Islet precursor cell (in vitro differentiated cells): ENCODE results near the gene SNAPC2.
A peak's percentile ranks its signal among the peaks of the same experiment; 100 is the strongest.
"Not testable (repeated sequence)": the region's sequence is repeated elsewhere in the genome, so short reads cannot be mapped to it uniquely, and the experiment has no call there.

Experiments
- DNase-seq: peaks from one replicate; pipeline ENCODE4 v3.0.0-alpha.2; 2018

Gene SNAPC2

DNA sequence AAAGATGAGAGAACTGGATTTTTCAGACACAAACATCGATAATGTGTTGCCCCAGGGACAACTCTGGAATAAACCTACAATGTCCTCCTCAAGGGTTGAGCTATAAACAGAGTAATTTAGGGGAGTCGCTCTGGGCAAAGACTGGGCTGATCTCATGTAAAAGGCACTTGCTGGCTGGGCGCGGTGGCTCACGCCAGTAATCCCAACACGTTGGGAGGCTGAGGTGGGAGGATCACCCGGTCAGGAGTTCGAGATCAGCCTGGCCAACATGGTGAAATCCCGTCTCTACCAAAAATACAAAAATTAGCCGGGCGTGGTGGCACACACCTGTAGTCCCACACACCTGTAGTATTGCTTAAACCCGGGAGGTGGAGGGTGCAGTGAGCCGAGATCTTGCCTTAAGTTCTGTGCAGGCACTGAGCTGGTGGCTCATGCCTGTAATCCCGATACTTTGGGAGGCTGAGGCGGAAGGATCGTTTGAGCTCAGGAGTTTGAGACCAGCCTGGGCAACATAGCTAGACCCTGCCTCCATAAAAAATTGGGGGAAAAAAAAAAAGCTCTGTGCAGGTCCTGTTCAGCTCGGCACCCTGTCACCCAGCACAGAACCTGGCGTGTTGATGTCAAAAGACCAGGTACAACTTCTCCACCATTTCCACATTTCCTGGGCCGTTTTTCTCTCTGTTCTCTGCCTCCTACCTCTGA, 21.9 kb downstream of the SNAPC2 start:
- DNase-seq: no peak

DNA sequence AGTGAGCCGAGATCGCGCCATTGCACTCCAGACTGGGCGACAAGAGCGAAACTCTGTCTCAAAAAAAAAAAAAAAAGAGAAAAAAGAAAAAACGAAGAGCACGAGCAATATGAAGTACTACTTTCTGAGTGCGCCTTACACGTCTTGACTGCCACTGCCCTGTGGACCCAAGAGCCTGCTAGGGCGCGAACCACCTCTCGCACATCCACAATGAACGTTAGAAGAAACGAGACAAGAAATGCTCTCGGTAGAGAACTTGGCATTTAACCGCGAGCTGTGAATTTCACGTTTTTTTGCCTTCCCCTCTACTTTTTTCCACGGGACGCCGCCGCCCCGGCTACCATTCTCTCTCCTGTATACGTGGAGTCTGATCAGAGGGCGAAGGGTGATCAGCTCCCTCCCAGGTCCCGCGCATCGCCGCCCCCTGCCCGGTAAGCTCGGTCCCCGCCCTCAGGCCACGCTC, 22.9 kb downstream of the SNAPC2 start:
- no peak for DNase-seq

DNA sequence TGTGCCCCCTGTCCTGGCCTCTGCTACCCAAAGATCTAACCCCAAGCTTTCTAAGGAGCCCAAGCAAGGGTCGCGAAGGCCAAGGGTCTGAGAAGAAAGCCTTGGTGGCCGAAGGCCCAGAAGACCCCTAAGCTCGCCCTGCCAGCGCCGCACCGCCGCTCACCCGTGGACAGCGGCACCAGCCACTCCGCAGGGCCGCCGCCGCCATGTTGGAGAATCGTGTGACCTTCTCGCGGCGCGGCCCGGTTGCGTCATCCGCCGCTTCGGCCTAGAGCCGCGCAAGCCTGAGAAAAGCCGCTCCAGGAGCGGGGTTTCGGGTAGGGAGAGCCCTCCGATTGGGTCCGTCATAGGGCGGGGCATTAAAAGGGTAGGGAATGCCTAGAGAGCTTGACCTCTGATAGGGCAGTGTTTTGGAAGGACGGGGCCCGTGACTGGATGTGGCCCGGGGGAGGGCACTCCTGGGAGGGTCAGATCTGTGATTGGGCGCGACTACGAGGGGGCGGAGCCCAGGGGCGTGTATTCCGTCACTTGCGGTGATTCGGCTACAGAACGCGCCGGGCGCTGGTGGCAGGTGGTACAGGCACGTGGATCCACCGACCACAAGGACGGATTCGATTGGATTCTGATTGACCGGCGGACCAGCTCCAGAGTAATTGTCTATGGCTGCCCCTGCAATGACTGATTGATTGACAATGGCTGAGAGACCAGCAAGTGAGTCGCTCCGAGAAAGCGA, 23.5 kb downstream of the SNAPC2 start, which contains the start of gene TIMM44:
Gene TIMM44, minus strand, starts transcription at position 223 of the 733 bp plus-strand sequence. Its CDS starts 15 bp downstream, at position 208.
- peak; percentile 100 for DNase-seq

DNA sequence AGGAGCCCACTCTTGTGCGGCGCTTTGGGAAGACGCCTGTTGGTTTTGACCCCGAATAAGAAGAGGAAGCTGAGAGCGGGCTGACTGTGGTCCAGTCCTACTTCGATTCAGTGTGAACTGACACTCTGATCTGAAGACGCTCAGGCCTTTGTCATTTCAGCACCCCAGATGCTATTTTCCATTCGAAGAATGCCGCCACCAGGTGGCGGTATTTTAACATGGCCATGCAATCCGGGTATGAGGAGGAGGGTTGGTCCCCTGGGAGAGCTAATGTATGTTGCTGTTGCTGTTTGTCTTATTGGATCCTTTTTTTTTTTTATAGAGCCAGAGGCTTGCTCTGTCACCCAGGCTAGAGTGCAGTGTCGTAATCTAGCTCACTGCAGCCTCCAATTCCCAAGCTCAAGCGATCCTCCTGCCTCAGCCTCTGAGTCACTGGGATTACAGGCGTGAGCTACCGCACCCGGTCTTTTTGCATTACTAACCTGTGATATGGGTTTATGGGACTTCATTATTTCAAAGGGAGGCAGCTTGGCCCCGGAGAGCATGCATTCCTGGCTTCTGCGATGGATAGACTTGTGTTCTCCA, 24.1 kb downstream of the SNAPC2 start:
- peak; percentile 90 for DNase-seq

DNA sequence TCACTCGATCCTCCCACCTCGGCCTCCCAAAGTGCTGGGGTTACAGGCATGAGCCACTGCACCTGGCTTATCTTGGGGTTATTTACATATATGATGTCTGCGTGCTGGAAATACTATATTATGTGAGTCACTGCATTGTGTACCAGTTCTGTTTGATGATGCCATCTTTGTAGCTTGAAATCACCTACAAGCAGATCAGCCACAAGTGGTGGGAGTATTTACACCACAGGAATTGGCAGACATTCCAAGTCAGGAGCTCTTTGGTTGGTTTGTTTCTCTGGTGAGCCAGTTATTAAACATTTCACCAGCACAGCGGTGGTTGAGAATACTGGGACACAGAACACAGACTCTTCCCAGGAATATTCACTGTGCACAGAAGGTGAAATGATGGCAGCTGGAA, 27.8 kb downstream of the SNAPC2 start:
- no peak for DNase-seq

DNA sequence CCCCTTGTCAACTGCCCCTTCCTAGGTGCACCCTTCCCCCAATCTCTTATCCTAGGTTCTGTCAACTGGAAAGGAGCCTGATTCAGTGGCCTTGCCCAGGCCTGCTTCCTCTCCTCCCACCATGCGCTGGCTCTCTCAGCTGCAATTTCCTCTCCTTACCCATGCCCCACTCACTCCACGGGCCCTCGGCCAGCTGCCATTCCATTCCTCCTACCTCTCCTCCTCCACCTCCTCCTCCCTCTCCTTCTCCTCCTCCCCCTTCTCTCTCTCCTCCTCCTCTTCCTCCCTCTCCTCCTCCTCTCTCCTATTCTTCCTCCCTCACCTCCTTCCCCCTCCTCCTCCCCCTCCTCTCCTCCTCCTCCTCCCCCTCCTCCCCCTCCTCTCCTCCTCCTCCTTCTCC, 32.9 kb downstream of the SNAPC2 start:
- DNase-seq: no peak

DNA sequence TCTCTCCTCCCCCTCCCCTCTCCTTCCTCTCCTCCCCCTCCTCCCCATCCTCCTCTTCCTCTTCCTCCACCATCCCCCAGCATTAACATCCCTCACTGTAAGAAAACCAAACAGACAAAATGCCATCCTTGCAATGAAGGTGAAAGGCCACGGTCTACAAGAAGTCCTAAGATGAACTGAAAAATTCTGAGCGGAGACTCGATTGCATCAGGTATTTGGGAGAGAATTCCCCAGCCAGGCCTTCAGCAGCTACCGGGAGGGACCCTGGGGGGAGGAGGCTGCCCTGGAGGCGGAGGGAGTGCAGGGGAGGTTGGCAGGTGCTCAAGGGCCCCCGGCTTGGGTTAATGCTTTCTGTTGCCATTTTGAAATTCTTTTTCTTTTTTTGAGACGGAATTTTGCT, 33.4 kb downstream of the SNAPC2 start:
- DNase-seq: no peak

DNA sequence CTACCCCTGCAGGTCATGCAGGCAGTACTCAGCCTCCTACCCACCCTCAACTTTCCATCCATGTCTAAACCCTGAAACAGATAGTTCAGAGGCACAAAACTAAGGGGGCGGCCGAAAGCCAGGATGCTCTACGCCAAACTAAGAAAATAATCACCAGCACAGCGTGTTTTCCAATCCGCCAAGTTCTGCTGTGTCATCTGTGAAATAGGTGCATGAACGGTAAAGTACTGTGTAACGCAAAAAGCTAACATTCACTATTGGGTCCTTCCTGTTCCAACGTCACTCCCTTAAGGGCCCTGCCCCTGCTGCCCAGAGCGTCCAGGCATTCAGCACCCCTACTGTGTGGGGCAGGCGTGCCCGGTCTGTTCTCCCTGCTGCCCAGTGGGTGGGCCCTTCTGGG, 35.6 kb downstream of the SNAPC2 start:
- no peak for DNase-seq

DNA sequence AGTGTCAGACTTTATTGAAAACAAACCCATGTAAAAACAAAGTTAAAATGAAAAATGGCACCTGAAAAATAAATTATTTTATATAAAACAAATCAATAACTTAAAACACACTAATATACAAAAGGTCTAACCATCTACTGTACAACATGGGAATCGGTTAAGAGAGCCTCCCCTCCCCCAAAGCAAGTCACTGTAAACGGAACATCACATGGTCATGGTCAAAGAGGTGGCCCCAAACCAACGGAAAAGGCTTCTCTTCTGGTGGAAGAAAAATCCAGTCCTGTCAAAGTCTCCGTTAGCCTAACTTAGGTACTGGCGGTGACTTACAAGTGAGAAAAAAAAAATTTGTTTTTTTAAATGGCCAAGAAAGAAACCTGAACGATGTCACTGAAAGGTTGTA, 39.1 kb downstream of the SNAPC2 start:
- no peak for DNase-seq

DNA sequence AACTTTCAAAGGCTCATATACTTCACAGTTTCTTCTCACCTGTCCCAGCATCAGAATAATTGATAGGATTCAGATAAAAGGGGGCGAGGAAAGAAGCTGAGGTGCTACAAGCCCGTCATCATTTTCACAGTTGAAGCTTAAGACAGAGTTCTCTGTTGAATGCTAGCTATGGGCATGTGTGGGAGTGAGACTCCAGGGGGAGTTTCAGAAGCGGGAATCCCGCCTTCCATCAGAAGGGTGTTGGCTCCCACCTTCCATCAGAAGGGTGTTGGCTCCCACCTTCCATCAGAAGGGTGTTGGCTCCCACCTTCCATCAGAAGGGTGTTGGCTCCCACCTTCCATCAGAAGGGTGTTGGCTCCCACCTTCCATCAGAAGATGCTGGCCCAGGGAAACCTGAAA, 40.9 kb downstream of the SNAPC2 start:
- DNase-seq: not testable (repeated sequence)

DNA sequence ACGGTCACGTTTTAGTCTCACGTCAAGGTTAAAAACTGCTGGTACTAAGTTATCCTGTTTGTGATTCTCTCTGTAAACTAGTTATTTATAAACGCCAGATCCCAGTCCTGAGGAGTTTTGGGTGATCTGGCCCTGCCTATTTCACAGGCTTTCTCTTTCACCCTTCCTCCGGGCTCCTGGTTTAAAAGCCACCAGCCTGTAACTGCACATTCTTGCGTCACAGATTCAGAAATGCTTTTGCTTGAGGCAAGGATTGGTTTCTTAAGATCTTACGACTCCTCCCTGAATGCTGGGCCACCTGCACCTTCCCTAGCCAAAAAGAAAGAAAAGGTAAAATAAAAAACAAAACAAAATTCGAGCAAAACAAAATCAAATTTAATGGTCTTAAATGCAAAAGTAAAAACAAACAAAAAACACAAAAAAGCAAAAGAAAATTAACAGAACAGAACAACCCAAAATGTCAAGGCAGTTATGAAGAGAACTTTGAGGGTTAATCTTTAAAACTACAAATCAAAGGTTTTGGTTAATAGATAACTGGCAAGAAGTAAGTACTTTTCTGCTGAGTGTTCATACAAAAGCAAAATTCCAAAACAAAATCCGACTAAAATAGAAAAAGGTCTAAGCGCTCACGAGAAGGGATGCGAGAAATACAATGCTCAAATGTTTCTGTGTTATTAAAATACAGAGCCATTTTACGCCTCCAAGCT, 41.9 kb downstream of the SNAPC2 start:
- no peak for DNase-seq

DNA sequence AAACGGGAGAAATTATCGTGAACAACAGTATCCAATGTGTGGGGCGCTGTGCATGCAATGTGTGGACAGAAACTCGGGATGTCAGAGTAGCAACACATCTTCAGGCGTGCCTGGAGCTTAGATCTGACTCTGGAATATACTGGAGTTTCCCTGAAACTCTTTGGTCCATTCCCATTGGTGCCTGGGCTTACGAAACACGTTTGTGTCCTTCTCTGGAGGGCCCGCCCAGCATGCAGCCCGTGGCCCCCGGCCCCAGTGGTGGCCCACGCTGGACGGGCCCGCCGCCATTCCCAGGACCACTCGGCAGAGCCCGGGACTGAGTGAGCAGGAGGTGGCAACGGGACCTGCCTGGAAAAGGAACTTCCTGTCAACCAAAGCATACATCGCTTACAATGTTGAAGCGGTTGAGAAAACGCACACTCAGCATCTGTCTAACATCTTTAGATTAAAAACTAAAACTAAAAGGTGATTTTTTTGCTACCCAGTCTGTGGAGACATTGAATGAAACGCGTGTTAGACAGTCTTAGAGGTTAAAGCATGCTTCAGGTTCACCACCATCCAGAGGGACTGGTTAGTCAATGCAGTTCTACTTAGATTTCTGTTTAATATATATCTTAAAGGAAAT, 42.6 kb downstream of the SNAPC2 start:
- no peak for DNase-seq

DNA sequence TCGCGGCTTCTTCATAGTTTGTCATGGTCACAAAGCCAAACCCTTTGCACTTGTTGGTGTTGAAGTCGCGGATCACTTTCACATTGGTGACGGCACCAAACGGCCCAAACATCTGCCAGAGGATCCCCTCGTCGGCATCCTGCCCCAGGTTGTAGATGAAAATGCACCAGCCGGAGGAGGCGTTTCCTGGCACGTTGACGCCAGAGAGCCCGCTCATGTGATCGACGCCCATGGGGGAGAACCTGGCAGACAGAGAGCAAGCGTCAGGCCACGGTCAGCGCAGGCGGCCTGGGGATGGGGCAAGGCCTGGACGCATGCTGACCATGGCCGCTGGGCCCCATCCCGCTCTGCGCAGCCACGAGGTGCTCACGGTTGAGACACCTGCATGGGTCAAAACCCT, 43.4 kb downstream of the SNAPC2 start:
- no peak for DNase-seq

DNA sequence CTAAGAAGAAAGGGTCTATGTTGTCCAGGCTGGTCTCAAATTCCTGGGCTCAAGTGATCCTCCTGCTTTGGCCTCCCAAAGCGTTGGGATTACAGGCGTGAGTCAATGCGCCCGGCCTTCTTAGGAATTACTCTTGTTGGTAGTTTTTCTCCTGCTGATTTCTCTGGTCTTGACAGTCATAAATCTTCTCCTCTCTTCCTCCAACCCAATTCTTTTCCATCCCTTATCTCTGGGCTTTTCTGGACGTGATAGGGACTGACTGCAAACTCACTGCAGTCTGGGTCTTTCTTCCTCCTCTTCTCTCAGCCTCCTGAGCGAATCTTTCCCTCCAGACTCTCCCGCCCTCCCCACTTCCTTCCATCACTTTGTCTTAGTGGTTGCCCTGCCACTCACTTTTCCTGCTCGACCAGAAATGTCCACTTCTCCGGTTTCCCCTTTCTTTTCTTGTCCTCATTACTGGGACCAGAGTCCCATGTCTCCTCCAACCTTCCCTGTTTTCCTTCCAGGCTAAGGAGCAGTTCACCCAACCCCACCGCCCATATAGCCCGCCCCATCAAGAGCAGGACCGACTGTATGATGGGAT, 45.2 kb downstream of the SNAPC2 start:
- DNase-seq: no peak

DNA sequence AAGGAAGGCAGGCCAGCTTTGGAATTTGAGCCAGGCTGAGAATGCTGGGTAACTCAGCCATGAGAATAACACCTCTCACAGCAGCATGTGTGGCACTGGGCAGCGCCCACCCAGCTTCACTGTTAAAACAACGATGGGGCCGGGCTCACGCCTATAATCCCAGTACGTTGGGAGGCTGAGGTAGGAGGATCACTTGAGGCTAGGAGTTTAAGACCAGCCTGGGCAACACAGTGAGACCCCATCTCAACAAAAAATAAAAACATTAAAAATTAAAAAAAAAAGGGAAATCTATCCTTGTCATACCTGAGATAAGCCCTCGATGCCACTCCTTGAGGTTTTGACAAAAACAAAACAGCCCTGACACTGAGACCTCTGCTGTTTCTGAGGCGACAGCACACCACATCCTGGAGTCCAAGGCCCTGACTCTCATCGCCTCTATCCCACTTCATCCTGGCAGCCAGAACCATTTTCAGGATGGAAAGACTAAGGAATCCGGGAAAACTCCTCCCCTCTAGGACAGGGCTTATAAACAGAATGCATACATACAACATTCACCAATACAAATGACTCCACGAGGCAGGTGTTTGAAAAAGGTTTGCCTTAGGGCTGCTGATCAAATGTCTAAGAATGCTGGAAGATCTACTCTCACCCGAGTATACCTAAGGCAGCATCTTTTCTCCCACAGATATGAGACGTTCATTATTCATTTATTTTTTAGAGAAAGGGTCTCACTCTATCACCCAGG, 46.0 kb downstream of the SNAPC2 start:
- no peak for DNase-seq

DNA sequence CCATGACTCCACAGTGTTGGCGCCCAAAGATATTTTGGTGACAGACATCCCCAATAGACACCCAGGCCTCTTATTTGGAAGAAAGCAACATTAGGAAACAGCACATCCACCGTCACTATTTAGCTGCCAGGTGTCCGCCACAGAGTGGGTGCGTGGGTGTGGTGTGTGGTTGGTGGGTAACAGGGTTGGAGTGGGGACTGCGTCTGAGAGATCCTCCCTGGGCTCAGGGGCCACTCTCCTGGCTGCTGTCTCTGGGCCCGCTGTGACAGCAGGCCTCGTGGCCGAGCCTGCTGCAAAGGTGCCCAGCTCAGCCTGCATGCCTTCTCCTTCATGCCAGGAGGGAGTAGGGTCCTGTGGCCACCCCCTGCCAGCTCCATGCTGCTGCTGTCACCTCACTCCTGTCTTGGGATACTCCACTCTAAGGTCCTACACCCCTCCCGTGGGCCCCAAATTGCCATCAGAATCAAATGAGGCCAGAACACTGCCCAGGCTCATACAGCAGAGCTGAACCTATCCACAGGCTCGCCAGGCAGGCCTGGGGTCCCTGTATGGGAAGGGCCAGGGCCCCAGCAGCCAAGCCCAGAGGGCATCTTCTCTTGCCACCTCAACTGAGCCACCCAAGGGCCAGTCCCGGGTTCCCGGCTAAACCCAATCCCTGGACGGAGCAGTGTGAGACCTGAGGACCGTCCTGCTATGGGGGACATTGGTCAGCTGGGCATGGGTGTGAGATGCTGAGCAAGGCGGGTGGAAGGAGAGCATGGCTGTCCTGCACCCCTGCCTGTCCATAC, 48.1 kb downstream of the SNAPC2 start:
- no peak for DNase-seq

DNA sequence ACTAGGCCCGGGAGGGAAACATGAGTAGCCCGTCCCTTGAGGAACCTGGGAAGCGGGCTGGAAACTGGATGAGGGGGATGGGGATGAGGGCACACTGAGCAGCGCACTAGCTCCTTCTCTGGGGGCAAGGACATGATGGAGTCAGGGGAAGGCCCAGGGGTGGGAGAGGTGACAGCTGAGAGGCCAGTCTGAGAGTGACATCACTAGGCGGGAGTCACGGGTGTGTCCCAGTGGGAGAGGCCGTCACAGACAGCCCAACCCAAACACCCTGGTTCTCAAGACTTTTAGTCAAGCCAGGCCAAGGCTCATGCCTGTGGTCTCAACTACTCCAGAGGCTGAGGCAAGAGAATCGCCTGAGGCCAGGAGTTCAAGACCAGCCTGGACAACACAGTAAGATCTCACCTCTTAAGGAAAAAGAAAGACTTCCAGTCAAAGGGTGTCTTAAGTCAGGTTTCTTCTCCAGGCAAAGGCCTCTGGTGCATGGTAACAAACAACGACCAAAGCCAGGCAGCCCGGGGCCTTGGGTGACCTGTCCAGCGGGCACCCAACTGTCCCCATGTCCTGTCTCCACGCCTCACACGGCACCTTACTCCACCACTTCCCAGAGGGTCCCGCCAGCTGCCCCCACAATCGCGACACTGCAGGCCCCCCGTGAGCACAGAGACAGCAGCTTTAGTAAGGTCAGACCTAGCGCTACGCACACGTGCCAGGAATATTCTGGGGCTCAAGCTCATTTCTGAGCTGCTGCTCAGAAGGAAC, 48.8 kb downstream of the SNAPC2 start:
- DNase-seq: no peak

DNA sequence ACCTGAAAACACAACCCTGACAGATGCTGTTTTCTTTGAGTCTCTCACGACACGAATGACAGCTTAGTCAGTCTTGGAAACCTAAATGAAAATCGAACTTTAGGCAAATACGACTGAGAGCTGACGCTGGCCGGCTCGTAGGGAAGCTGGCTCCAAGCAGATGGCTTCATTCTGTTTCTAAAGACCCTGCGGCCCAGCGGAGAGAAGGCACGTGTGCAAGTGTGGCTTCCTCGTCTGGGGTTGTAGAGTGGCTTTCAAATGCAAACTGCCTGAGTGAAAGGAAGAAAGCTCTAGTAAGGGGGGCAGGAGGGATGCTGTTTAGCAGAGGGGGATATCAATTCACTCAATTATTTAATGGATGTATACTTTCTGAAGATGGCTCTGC, 49.4 kb downstream of the SNAPC2 start:
- no peak for DNase-seq

DNA sequence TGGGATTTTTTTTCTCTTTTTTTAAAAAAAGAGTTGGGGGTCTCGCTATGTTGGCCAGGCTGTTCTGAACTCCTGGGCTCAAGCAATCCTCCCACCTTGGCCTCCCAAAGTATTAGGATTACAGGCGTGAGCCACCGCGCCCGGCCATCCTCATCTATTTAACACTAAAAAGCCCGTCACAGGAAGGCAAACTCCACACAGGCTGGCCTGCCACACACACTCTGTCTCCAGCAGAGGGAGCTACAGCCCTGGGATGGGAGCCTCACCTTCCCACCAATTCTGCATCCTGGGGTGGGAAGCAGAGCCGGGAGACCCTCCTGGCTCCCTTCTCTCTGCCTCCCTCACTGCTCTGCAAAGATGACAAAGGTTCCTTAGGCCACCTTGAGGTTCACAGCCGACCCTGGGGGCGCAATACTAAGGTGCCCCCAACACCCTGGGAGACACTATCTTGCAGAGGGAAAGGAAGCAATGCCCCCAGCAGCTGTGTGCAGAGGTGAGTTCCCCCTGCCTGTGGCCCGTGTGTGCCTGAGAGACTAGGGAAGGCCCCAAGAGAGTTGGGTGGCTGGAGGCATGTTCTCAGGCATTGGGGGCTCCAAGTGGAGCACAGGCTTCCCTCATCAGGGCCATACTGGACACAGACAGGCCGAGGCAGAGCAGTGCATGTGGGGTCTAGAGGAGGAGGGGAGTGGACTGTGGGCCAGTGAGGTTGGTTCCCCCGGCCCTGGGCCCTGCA, 50.7 kb downstream of the SNAPC2 start:
- peak; percentile 82 for DNase-seq
